Left cardiac atrium (tissue), 4 donors: ENCODE data around the gene SLC18B1. TPM values are rescaled to one million over a fixed set of nuclear protein-coding genes. Genes with fewer than 3 reads are reported as not detected.

Source experiments
- ATAC-seq, 2 donors: fragments of 200-7000 bp; cut with Tn5 transposase; one replicate each; pipeline ENCODE4 v1.9.1; 2020; ENCODE audit warnings: mild to moderate bottlenecking in 2 of 2, moderate library complexity in 2 of 2
- DNase-seq: peaks from one replicate; pipeline ENCODE4 v3.0.0-alpha.2; 2020
- intact Hi-C, 2 donors: fragments of 100-400 bp; cut with DNase I; formaldehyde crosslinking; loops; one replicate each; pipeline versions ENCODE4 v1.14.1 to v1.15.1; 2022 to 2023
- long read RNA-seq: library from polyadenylated mRNA; unstranded; transcript quantifications from one replicate; pipeline ENCODE4 v2.0.0, GENCODE V29; 2021
- total RNA-seq, 2 donors: library from RNA; stranded (reverse); fragmentation: NEBNext Ultra II Directional; extraction: Animal tissue kit (Norgen Biotek cat#: 25700); gene quantifications; one replicate each; pipeline ENCODE4 v1.2.1, GENCODE V29; 2021
- donor health status: DM: no; HTN: yes; CAD: no.
- donor health status: DM: no; HTN: yes; CAD: no; lungs with severe emphysema.
- donor health status: DM: yes; HTN: yes; CAD: no.
- donor health status: Dilated cardiomyopathy.

SLC18B1 gene
- 1 to 10 TPM; 5.4 to 5.9 TPM for total RNA-seq
- long read RNA-seq, transcript SLC18B1-201 (14 exons, 2,368 nt) = major isoform, 6 of 8 reads
- long read RNA-seq, partial matches to known transcripts = 1 of 8 reads
- long read RNA-seq, other reads (novel, unspliced or antisense) = 1 of 8 reads

GRCh38 chr6:132797951-132798868 is at the start of gene SLC18B1:
SLC18B1 (minus strand) TSS chr6:132798637; CDS start chr6:132798456, 181 bp downstream.
- intact Hi-C loops = no loop called here
- DNase-seq (peak; percentile 60), ATAC-seq (peak; percentile 87 to 88)

- no peak for ATAC-seq
- intact Hi-C loops = no loop called here
- no peak for DNase-seq
Observed at GRCh38 chr6:132843316-132844035, 45.0 kb upstream of the SLC18B1 start.

GRCh38 chr6:132841966-132842365 is 43.5 kb upstream of the SLC18B1 start:
- ATAC-seq = no peak
- no peak for DNase-seq
- intact Hi-C loops = no loop called here

- ATAC-seq (no peak), DNase-seq (no peak)
- intact Hi-C loops = loop anchor here in 1 of 2 donors (5.0 to 10.0 kb wide), 3 partner anchors 682 to 1082 kb away; no protein-coding TSS in a partner anchor
Observed at GRCh38 chr6:132832891-132833290, 34.5 kb upstream of the SLC18B1 start.

- ATAC-seq (peak in 1 of 2 donors; percentile 30), DNase-seq (no peak)
- intact Hi-C loops = loop anchor here in 1 of 2 donors (5.0 to 10.0 kb wide), 3 partner anchors 684 to 1084 kb away; no protein-coding TSS in a partner anchor
Observed at GRCh38 chr6:132830334-132830751, 31.9 kb upstream of the SLC18B1 start.

GRCh38 chr6:132820629-132821381 is 22.4 kb upstream of the SLC18B1 start:
- DNase-seq (no peak), ATAC-seq (peak in 1 of 2 donors; percentile 24)
- intact Hi-C loops = loop anchor here in 1 of 2 donors (10.0 kb wide), 1 partner anchor 734 kb away; no protein-coding TSS in a partner anchor

GRCh38 chr6:132819405-132820161 is 21.1 kb upstream of the SLC18B1 start:
- ATAC-seq = peak in 1 of 2 donors; percentile 5
- intact Hi-C loops = loop anchor here in 1 of 2 donors (10.0 kb wide), 1 partner anchor 735 kb away; no protein-coding TSS in a partner anchor

GRCh38 chr6:132818404-132819359 is 20.2 kb upstream of the SLC18B1 start:
- ATAC-seq = no peak
- intact Hi-C loops = no loop called here
- DNase-seq = no peak

More at GRCh38 chr6:132819405-132820161, 21.1 kb upstream of the SLC18B1 start:
- no peak for DNase-seq

GRCh38 chr6:132817554-132818403 is 19.3 kb upstream of the SLC18B1 start:
- DNase-seq = no peak
- intact Hi-C loops = no loop called here
- ATAC-seq = no peak

- intact Hi-C loops = no loop called here
- ATAC-seq (no peak), DNase-seq (no peak)
Observed at GRCh38 chr6:132816660-132817059, 18.2 kb upstream of the SLC18B1 start.

GRCh38 chr6:132814716-132815570 is 16.5 kb upstream of the SLC18B1 start:
- ATAC-seq = peak; percentile 2 to 18
- DNase-seq = no peak
- intact Hi-C loops = no loop called here

- DNase-seq (peak; percentile 41), ATAC-seq (peak; percentile 20 to 42)
- intact Hi-C loops = no loop called here
Observed at GRCh38 chr6:132813173-132813856, 14.9 kb upstream of the SLC18B1 start.

GRCh38 chr6:132812756-132813172 is 14.3 kb upstream of the SLC18B1 start:
- ATAC-seq = no peak
- intact Hi-C loops = no loop called here

GRCh38 chr6:132812255-132812732 is 13.9 kb upstream of the SLC18B1 start:
- DNase-seq (no peak), ATAC-seq (no peak)
- intact Hi-C loops = no loop called here

More at GRCh38 chr6:132812756-132813172, 14.3 kb upstream of the SLC18B1 start:
- no peak for DNase-seq
